ENCODE measurements around the gene HERC4.

DNA sequence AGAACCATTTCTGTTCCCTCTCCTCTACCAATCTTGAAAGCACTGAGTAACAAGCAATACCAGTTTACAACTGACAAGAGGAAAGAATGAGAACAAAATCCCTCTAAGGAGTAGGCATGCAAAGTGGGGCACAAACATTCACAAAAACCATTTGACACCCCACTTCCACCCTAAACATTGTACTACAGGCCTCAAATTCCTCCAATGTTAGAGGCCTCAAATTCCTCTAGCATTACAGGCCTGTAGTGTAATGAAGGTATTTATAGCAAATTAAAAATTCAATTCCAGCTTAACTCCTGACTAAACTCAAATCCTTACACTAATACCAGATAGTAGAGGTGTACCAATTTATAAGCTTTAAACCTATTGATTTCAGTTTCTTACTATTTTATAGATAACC is 105.2 kb downstream of the HERC4 start:
- TF ChIP-seq, protein P1, sequence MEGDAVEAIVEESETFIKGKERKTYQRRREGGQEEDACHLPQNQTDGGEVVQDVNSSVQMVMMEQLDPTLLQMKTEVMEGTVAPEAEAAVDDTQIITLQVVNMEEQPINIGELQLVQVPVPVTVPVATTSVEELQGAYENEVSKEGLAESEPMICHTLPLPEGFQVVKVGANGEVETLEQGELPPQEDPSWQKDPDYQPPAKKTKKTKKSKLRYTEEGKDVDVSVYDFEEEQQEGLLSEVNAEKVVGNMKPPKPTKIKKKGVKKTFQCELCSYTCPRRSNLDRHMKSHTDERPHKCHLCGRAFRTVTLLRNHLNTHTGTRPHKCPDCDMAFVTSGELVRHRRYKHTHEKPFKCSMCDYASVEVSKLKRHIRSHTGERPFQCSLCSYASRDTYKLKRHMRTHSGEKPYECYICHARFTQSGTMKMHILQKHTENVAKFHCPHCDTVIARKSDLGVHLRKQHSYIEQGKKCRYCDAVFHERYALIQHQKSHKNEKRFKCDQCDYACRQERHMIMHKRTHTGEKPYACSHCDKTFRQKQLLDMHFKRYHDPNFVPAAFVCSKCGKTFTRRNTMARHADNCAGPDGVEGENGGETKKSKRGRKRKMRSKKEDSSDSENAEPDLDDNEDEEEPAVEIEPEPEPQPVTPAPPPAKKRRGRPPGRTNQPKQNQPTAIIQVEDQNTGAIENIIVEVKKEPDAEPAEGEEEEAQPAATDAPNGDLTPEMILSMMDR (IDR thresholded peaks at IDR 0.05): no peak
- no peak for TF ChIP-seq EZH2 (IDR thresholded peaks at IDR 0.05)

Data from neural progenitor cell (in vitro differentiated cells).